Measurements from ENCODE around the gene ATP6V0C. TPM values are rescaled to one million over a fixed set of nuclear protein-coding genes. Genes with fewer than 3 reads are reported as not detected.

ATP6V0C gene
- 100 to 1,000 TPM; 238 to 294 (median 248) TPM for polyA plus RNA-seq (ENCODE audit: insufficient read length in 3 of 3)
- long read RNA-seq, donor 1, transcript ATP6V0C-201 (3 exons, 1,175 nt): major isoform, 212 of 223 reads
- long read RNA-seq, donor 1, transcript ATP6V0C-202 (2 exons, 1,081 nt): minor isoform, 10 of 223 reads
- long read RNA-seq, donor 1, partial matches to known transcripts: 0 of 223 reads
- long read RNA-seq, donor 1, other reads (novel, unspliced or antisense): 0 of 223 reads
- long read RNA-seq, donor 2, transcript ATP6V0C-201 (3 exons, 1,175 nt): major isoform, 274 of 290 reads
- long read RNA-seq, donor 2, transcript ATP6V0C-202 (2 exons, 1,081 nt): minor isoform, 16 of 290 reads
- long read RNA-seq, donor 2, partial matches to known transcripts: 0 of 290 reads
- long read RNA-seq, donor 2, other reads (novel, unspliced or antisense): 0 of 290 reads
- long read RNA-seq, donor 3, transcript ATP6V0C-202 (2 exons, 1,081 nt): minor isoform, 18 of 274 reads
- long read RNA-seq, donor 3, transcript ATP6V0C-201 (3 exons, 1,175 nt): major isoform, 246 of 274 reads
- long read RNA-seq, donor 3, partial matches to known transcripts: 10 of 274 reads
- long read RNA-seq, donor 3, other reads (novel, unspliced or antisense): 0 of 274 reads
- long read RNA-seq, donor 4, transcript ATP6V0C-202 (2 exons, 1,081 nt): minor isoform, 18 of 318 reads
- long read RNA-seq, donor 4, transcript ATP6V0C-201 (3 exons, 1,175 nt): major isoform, 288 of 318 reads
- long read RNA-seq, donor 4, partial matches to known transcripts: 11 of 318 reads
- long read RNA-seq, donor 4, other reads (novel, unspliced or antisense): 0 of 318 reads
- long read RNA-seq, donor 5, transcript ATP6V0C-202 (2 exons, 1,081 nt): minor isoform, 17 of 155 reads
- long read RNA-seq, donor 5, transcript ATP6V0C-201 (3 exons, 1,175 nt): major isoform, 128 of 155 reads
- long read RNA-seq, donor 5, partial matches to known transcripts: 10 of 155 reads
- long read RNA-seq, donor 5, other reads (novel, unspliced or antisense): 0 of 155 reads
- long read RNA-seq, donor 6, transcript ATP6V0C-201 (3 exons, 1,175 nt): major isoform, 183 of 186 reads
- long read RNA-seq, donor 6, partial matches to known transcripts: 0 of 186 reads
- long read RNA-seq, donor 6, other reads (novel, unspliced or antisense): 0 of 186 reads
- long read RNA-seq, donor 7, transcript ATP6V0C-201 (3 exons, 1,175 nt): major isoform, 323 of 392 reads
- long read RNA-seq, donor 7, transcript ATP6V0C-202 (2 exons, 1,081 nt): minor isoform, 48 of 392 reads
- long read RNA-seq, donor 7, partial matches to known transcripts: 21 of 392 reads
- long read RNA-seq, donor 7, other reads (novel, unspliced or antisense): 0 of 392 reads
- long read RNA-seq, donor 8, transcript ATP6V0C-202 (2 exons, 1,081 nt): minor isoform, 7 of 104 reads
- long read RNA-seq, donor 8, transcript ATP6V0C-201 (3 exons, 1,175 nt): major isoform, 97 of 104 reads
- long read RNA-seq, donor 8, partial matches to known transcripts: 0 of 104 reads
- long read RNA-seq, donor 8, other reads (novel, unspliced or antisense): 0 of 104 reads
- long read RNA-seq, donor 9, transcript ATP6V0C-202 (2 exons, 1,081 nt): minor isoform, 15 of 352 reads
- long read RNA-seq, donor 9, transcript ATP6V0C-201 (3 exons, 1,175 nt): major isoform, 323 of 352 reads
- long read RNA-seq, donor 9, partial matches to known transcripts: 14 of 352 reads
- long read RNA-seq, donor 9, other reads (novel, unspliced or antisense): 0 of 352 reads
- long read RNA-seq, donor 10, transcript ATP6V0C-202 (2 exons, 1,081 nt): minor isoform, 16 of 240 reads
- long read RNA-seq, donor 10, transcript ATP6V0C-201 (3 exons, 1,175 nt): major isoform, 216 of 240 reads
- long read RNA-seq, donor 10, partial matches to known transcripts: 7 of 240 reads
- long read RNA-seq, donor 10, other reads (novel, unspliced or antisense): 0 of 240 reads
- long read RNA-seq, donor 11, transcript ATP6V0C-201 (3 exons, 1,175 nt): major isoform, 192 of 296 reads
- long read RNA-seq, donor 11, transcript ATP6V0C-202 (2 exons, 1,081 nt): minor isoform, 28 of 296 reads
- long read RNA-seq, donor 11, partial matches to known transcripts: 76 of 296 reads
- long read RNA-seq, donor 11, other reads (novel, unspliced or antisense): 0 of 296 reads
- long read RNA-seq, donor 12, transcript ATP6V0C-202 (2 exons, 1,081 nt): minor isoform, 23 of 372 reads
- long read RNA-seq, donor 12, transcript ATP6V0C-201 (3 exons, 1,175 nt): major isoform, 286 of 372 reads
- long read RNA-seq, donor 12, partial matches to known transcripts: 62 of 372 reads
- long read RNA-seq, donor 12, other reads (novel, unspliced or antisense): 0 of 372 reads
- long read RNA-seq, donor 13, transcript ATP6V0C-202 (2 exons, 1,081 nt): minor isoform, 13 of 158 reads
- long read RNA-seq, donor 13, transcript ATP6V0C-201 (3 exons, 1,175 nt): major isoform, 130 of 158 reads
- long read RNA-seq, donor 13, partial matches to known transcripts: 15 of 158 reads
- long read RNA-seq, donor 13, other reads (novel, unspliced or antisense): 0 of 158 reads
- long read RNA-seq, donor 14: 0 reads
- long read RNA-seq, donor 15: 0 reads
- long read RNA-seq, donor 16, transcript ATP6V0C-201 (3 exons, 1,175 nt): major isoform, 317 of 356 reads
- long read RNA-seq, donor 16, transcript ATP6V0C-202 (2 exons, 1,081 nt): minor isoform, 26 of 356 reads
- long read RNA-seq, donor 16, partial matches to known transcripts: 12 of 356 reads
- long read RNA-seq, donor 16, other reads (novel, unspliced or antisense): 0 of 356 reads

- peak; percentile 91 for DNase-seq
Observed at GRCh38 chr16:2513405-2514332, at the start of gene ATP6V0C. Gene ATP6V0C (plus strand): TSS chr16:2513952. CDS start chr16:2514104, 152 bp downstream.

- DNase-seq: no peak
Observed at GRCh38 chr16:2464333-2464732, 49.4 kb upstream of the ATP6V0C start.

- no peak for DNase-seq
Observed at GRCh38 chr16:2465653-2466415, 47.9 kb upstream of the ATP6V0C start.

GRCh38 chr16:2466667-2467527, 46.9 kb upstream of the ATP6V0C start:
- no peak for DNase-seq

GRCh38 chr16:2467528-2468232, 46.1 kb upstream of the ATP6V0C start:
- DNase-seq: no peak

- no peak for DNase-seq
Observed at GRCh38 chr16:2468233-2468724, 45.5 kb upstream of the ATP6V0C start.

- DNase-seq: no peak
Observed at GRCh38 chr16:2468725-2469398, 44.9 kb upstream of the ATP6V0C start.

- DNase-seq: no peak
Observed at GRCh38 chr16:2469399-2470233, 44.1 kb upstream of the ATP6V0C start.

- DNase-seq: no peak
Observed at GRCh38 chr16:2470234-2470601, 43.5 kb upstream of the ATP6V0C start.

GRCh38 chr16:2470603-2471015, 43.1 kb upstream of the ATP6V0C start:
- DNase-seq: no peak

- DNase-seq: peak; percentile 80
Observed at GRCh38 chr16:2471016-2471652, 42.6 kb upstream of the ATP6V0C start, which contains the start of gene NTN3. Gene NTN3 (plus strand): TSS chr16:2471297. CDS start chr16:2471702, 405 bp downstream.

- no peak for DNase-seq
Observed at GRCh38 chr16:2471653-2472487, 41.9 kb upstream of the ATP6V0C start.
